Diencephalon (tissue), 1 donor: ENCODE results near the gene BCL2L2. TPM values are rescaled to one million over a fixed set of nuclear protein-coding genes. Genes with fewer than 3 reads are reported as not detected.

Experiments used
- small RNA-seq: library from RNA; depleted of rRNA; stranded (forward); fragments of <200 nt; gene quantifications from one replicate; pipeline ENCODE3, GENCODE V24; 2014
- total RNA-seq: library from RNA; depleted of rRNA; stranded (reverse); fragments of >200 nt; gene quantifications from one replicate; pipeline ENCODE4 v1.2.3, GENCODE V29; 2014

Gene BCL2L2
- total RNA-seq: 21.9 TPM

DNA sequence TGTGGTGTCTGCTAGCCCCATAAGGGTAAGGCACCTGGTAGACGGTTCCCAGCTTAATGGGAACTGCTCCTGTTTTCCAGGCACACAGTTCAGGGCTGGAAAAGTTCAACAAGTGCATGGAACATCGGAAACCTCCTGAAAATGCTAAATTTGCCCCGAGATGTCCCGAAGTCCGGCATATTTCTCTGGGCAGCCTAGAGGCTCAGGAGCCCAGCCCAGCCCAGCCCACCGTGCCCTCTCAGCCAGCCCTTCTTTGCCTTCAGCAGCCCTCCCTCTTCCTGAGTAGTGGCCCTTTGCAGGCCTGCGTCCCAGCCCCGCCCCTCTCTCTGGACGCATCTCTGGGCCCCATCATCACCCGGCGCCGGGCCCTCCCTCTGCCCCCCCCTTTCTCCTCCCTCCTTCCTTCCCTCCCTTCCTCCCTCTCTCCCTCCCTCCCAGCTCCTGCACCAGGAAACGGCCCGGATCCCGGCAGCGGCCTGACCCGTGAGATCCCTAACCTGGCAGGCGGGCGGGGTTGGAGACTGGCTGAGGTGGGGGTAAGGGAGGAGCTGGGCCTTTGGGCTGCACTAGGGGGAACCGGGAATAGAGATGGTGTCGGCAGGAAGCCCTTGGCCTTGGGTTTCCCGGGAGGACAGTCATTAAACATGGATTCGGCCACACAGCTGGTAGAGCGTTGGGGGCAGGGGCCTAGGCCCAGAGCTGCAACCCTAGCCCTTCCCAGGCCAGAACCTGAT, at the start of gene BCL2L2:
BCL2L2 (plus strand) TSS at position 422 of the 734 bp plus-strand sequence. CDS start 935 bp downstream, outside the sequence.

GRCh38 chr14:23286020-23286901, 20.4 kb upstream of the BCL2L2 start, which contains the start of gene HOMEZ:
Gene HOMEZ (minus strand): TSS chr14:23286132. CDS start chr14:23285952, 180 bp downstream.

DNA sequence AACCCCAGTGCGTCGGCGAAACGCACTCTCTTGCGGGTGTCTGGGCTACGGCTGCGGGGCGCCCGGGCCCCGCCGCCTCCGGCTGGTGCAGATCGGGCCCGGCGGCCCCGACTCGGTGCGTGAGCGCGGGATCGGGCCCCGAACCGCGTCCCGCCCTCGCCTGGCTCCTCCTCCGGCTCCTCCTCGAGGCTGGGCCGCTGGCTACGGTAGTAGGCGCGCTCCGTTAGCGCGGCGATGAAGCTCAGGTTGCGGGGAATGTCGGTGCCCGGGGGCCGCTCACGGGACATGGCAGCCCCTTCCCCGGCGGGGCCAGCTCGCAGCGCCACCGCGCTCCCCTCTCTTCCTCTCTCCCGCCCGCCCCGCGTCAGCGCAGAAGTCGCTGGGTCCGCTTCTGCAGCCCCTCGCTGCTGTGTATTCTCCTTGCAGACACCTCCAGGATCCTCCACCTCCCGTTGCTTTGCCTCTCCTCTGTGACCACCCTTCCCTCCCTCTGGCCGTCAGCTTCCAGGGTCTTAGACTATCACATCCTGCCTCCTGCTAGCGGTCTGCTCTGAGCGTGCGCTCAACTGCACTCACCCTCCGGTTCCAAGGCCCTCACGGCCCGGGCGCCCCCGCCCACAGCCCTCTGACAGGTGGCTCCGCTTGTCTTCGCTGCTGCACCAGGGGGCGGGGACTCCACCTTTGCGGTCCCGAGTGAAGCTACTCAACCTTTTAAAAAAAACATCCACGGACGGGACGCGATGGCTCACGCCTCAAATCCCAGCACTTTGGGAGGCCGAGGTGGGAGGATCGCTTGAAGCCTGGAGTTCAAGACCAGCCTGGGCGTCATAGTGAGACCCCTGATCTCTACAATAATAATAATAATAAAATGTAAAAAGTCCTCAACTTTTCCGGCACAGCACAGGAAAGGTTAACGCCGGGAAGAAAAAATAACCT, 4.1 kb upstream of the BCL2L2 start, which contains the start of gene PPP1R3E:
PPP1R3E (minus strand) TSS at position 570 of the 936 bp plus-strand sequence; CDS start at position 287, 283 bp downstream.

DNA sequence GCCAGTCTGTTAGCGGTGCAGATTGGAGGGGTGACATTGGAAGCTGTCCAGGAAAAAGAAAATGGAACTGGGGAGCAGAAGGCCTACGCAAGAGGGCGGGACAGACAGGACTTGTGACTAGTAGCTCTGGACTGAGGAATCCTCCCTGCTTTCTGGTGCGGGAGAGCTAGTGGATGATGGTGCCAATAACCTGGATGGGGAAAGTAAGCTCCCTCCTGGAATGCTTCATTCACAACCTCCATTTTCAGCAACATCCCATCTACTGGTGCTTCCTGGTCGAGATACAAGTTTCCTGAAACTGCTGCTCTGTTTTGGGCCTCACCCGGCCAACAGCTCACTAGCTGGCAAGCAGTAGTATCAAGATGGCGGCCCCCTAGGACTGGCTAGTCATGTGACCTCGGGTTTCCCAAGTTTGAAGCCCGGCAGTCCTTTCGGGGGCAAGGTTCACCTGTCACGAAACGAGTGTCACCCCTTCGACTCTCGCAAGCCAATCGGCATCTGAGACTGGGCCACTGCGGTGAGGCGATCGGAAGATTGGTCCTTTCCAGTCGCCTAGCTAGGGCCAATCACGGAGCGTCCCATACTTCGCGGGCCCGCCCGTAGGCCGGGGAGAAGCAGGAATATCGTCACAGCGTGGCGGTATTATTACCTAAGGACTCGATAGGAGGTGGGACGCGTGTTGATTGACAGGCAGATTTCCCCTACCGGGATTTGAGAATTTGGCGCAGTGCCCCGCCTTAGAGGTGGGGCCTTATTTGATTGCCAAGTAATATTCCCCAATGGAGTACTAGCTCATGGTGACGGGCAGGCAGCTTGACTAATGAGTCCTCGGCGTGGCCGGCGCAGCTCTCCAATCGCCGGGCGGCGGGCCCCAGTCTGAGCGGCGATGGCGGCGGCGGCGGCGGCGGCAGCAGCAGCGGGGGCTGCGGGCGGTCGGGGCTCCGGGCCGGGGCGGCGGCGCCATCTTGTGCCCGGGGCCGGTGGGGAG, 14.2 kb downstream of the BCL2L2 start, which contains the start of gene PABPN1:
PABPN1 (plus strand) TSS at position 874 of the 988 bp plus-strand sequence; CDS start at position 887, 13 bp downstream.

DNA sequence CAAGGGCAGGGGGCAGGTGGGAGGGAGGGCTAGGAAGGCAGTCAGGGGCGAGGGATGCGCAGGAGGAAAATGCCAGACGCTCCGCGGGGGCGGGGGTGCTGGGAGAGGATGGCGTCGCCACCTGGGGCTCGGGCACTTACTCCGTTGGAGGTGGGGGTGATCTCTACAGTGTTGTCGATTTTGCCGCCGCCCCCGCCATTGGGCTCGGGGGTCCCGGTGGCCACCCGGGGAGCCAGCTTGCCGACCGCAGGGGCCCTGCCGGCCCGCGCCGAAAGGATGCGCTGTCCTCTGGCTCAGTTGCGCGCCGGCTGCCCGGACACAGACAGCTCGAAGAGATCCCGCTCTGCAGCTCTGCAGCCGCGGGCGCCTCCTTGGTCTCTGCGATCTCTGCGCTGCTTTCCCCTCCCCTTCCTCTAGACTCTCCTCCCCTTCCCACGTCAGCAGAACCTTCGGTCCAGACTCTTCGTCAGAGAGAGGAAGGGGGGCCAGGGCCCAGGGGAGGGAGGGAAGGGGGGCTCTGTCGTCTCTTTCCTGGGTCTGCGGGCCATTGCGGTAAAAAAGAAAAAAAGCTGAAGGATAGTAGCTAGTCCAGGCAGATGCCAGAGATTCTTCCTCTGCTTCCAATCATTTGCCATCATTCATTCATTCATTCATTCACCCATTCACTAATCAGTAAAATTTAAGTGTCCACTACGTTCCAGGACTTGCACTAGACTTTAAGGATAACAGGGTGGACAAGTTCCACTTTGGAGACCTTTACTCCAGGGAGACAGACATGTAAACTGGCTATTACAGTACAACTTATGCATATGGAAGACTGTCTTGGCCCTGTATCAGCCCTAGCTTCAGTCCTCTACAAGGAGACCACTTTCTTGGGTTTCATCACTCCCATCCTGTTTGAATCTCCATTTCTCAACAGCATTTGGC, 46.1 kb downstream of the BCL2L2 start, which contains the start of gene SLC22A17:
SLC22A17 (minus strand) TSS at position 382 of the 927 bp plus-strand sequence.

Small RNA genes within 50 kb of the gene (small RNA-seq; reads per million reads assigned to genes)
- not detected for gene RNU6-1046P

Other genes with a start within 250 kb of the BCL2L2 start
- gene CDH24, start 249.3 kb upstream of the BCL2L2 start, total RNA-seq: 14.1 TPM
- 91.8 TPM for gene ACIN1, start 211.7 kb upstream of the BCL2L2 start, total RNA-seq
- gene C14orf119, start 211.3 kb upstream of the BCL2L2 start, total RNA-seq: 22.1 TPM
- gene CIROP, start 201.8 kb upstream of the BCL2L2 start, total RNA-seq: not detected
- not detected for gene CEBPE, start 187.6 kb upstream of the BCL2L2 start, total RNA-seq
- 14.8 TPM for gene SLC7A8, start 123.2 kb upstream of the BCL2L2 start, total RNA-seq
- not detected for gene RNF212B, start 68.9 kb upstream of the BCL2L2 start, total RNA-seq
- gene HOMEZ, start 20.7 kb upstream of the BCL2L2 start, total RNA-seq: 4.6 TPM
- gene PPP1R3E, start 4.0 kb upstream of the BCL2L2 start, total RNA-seq: 10.4 TPM
- 92.3 TPM for gene PABPN1, start 14.6 kb downstream of the BCL2L2 start, total RNA-seq
- gene SLC22A17, start 46.1 kb downstream of the BCL2L2 start, total RNA-seq: 389 TPM
- gene EFS, start 58.3 kb downstream of the BCL2L2 start, total RNA-seq: 9.7 TPM
- gene IL25, start 66.0 kb downstream of the BCL2L2 start, total RNA-seq: not detected
- gene CMTM5, start 70.2 kb downstream of the BCL2L2 start, total RNA-seq: 9.2 TPM
- gene MYH6, start 101.4 kb downstream of the BCL2L2 start, total RNA-seq: under 0.01 TPM
- 3.2 TPM for gene MYH7, start 128.8 kb downstream of the BCL2L2 start, total RNA-seq
- gene NGDN, start 162.9 kb downstream of the BCL2L2 start, total RNA-seq: 39.0 TPM
- 3.5 TPM for gene ZFHX2, start 244.9 kb downstream of the BCL2L2 start, total RNA-seq
- gene THTPA, start 249.4 kb downstream of the BCL2L2 start, total RNA-seq: 14.1 TPM